ENCODE results near the gene NRXN3.

NRXN3 gene

DNA sequence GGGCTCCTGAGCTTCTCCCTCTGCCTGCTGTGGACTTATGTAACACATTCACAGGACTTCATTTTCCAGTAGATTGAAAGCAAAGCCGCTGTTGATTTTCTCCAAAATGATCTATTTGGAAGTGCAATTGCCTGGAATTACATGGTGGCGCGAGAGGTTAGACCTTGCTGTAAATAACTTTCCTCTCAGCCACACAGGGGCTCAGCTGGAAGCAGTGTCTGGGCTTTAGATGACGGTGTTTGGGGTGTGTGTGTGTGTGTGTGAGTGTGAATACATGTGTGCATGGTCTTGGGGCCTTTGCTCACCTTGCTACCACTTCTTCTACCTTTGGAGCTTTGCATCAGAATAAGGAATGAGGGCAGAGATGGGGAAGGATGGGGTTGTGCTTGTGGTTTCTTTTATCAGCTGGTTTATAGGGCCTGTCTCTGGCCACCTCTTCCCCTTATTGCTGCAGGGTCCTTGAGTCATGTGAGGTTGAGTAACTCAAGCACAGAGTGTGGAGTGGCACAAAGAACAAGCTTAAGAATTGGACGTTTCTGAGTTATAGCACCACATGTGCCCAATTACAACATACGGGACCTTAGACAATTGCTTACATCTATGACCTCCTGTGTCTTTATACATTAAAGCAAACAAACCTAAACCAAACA lies 280.6 kb downstream of the NRXN3 start:
- DNase-seq (ENCODE audit: low read depth) = no peak
- TF ChIP-seq CTCF (conservative IDR thresholded peaks at IDR 0.05; ENCODE audit: low read length) = no peak
- no peak overlapping the region for H3K4me3 ChIP-seq (ENCODE audit: low read length)

DNA sequence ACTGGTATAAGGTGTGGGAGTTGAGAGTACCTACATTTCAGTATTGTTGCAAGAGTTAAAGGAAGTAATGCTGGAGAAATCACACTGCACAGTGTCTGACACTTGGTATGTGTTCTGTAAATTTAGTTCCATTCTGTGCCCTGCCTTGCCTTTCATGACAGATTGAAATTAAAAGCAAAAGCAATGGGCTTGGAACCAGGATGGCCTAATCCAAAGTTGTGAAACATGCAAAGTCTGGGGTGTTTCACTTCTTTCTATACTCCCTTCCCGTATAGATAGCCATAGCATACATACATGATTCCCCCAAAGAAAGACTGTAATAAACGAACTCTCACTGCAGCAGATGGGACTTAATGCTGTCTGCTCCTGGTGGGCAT lies 281.1 kb downstream of the NRXN3 start:
- DNase-seq (ENCODE audit: low read depth) = no peak
- TF ChIP-seq CTCF (conservative IDR thresholded peaks at IDR 0.05; ENCODE audit: low read length) = no peak
- H3K4me3 ChIP-seq (ENCODE audit: low read length) = no peak overlapping the region

GRCh38 chr14:78455896-78456435 lies 285.8 kb downstream of the NRXN3 start:
- no peak for TF ChIP-seq CTCF (conservative IDR thresholded peaks at IDR 0.05; ENCODE audit: low read length)
- H3K4me3 ChIP-seq (ENCODE audit: low read length) = no peak overlapping the region
- no peak for DNase-seq (ENCODE audit: low read depth)

DNA sequence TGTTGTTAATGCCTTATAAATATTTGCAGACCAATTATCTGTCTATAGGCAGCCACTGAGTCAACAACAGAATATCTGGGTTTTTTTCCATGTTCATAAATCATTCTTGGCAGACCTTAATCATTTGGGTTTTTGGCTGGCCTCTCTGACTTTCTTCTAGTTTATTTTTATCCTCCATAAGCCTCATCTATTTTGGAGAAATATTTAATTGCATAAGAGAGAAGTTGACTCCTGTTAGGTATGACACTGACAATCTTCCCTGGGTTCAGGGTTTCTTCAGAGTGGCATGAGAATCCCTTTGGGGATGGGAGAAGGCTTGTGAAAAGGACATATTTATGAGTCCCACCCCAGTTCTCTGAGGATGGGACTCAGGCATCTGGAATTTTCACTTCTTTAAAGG lies 299.8 kb downstream of the NRXN3 start:
- no peak for TF ChIP-seq CTCF (conservative IDR thresholded peaks at IDR 0.05; ENCODE audit: low read length)
- no peak overlapping the region for H3K4me3 ChIP-seq (ENCODE audit: low read length)
- no peak for DNase-seq (ENCODE audit: low read depth)

- no peak overlapping the region for H3K4me3 ChIP-seq (ENCODE audit: low read length)
- DNase-seq (ENCODE audit: low read depth) = no peak
- TF ChIP-seq CTCF (conservative IDR thresholded peaks at IDR 0.05; ENCODE audit: low read length) = no peak
These were observed 309.1 kb downstream of the NRXN3 start for GRCh38 chr14:78479127-78479780.

GRCh38 chr14:78484028-78484427 lies 313.9 kb downstream of the NRXN3 start:
- no peak for TF ChIP-seq CTCF (conservative IDR thresholded peaks at IDR 0.05; ENCODE audit: low read length)
- no peak for DNase-seq (ENCODE audit: low read depth)
- H3K4me3 ChIP-seq (ENCODE audit: low read length) = no peak overlapping the region

GRCh38 chr14:78486081-78486480 lies 315.9 kb downstream of the NRXN3 start:
- no peak for DNase-seq (ENCODE audit: low read depth)
- no peak overlapping the region for H3K4me3 ChIP-seq (ENCODE audit: low read length)
- TF ChIP-seq CTCF (conservative IDR thresholded peaks at IDR 0.05; ENCODE audit: low read length) = no peak
